Mesenchymal stem cell (in vitro differentiated cells and primary cell): ENCODE results near the gene SRSF2.

Experiments used
- DNase-seq: peaks from one replicate; pipeline ENCODE4 v3.0.0-alpha.2; 2013
- H2AFZ ChIP-seq: one replicate; pipeline ENCODE4 v1.6.1; 2013; ENCODE audit warnings: low read depth, mild to moderate bottlenecking, control low read depth, inconsistent platforms, low read length, moderate library complexity
- H2AK5ac ChIP-seq: 2 replicates; pipeline ENCODE4 v1.6.1; 2013; ENCODE audit warnings: low read length, moderate library complexity, mild to moderate bottlenecking, inconsistent platforms; ENCODE audit not compliant: severe bottlenecking
- H2BK120ac ChIP-seq: one replicate; pipeline ENCODE4 v1.6.1; 2013; ENCODE audit warnings: low read depth, mild to moderate bottlenecking, inconsistent platforms, low read length, moderate library complexity
- H2BK12ac ChIP-seq, 2 experiments: one replicate each; pipeline ENCODE4 v1.6.1; 2013; ENCODE audit warnings: inconsistent platforms in 2 of 2, low read length in 2 of 2, mild to moderate bottlenecking in 2 of 2, moderate library complexity in 2 of 2, control low read depth in 1 of 2
- H2BK15ac ChIP-seq: one replicate; pipeline ENCODE4 v1.6.1; 2013; ENCODE audit warnings: mild to moderate bottlenecking, low read depth, inconsistent platforms; ENCODE audit not compliant: poor library complexity, severe bottlenecking
- H2BK5ac ChIP-seq: 2 replicates; pipeline ENCODE4 v1.6.1; 2013; ENCODE audit warnings: low read depth, mild to moderate bottlenecking, low read length, control low read depth, inconsistent platforms; ENCODE audit not compliant: poor library complexity, severe bottlenecking
- H3K14ac ChIP-seq, 2 experiments: one replicate each; pipeline ENCODE4 v1.6.1; 2013; ENCODE audit warnings: inconsistent platforms in 2 of 2, low read length in 2 of 2, control low read depth in 1 of 2, mild to moderate bottlenecking in 1 of 2, moderate library complexity in 1 of 2
- H3K18ac ChIP-seq, 2 experiments: one replicate each; pipeline ENCODE4 v1.6.1; 2013; ENCODE audit warnings: inconsistent platforms in 2 of 2, low read length in 2 of 2, control low read depth in 1 of 2, low read depth in 1 of 2, mild to moderate bottlenecking in 1 of 2
- H3K23ac ChIP-seq, 2 experiments: one replicate each; pipeline ENCODE4 v1.6.1; 2013; ENCODE audit warnings: inconsistent platforms in 2 of 2, low read length in 2 of 2, mild to moderate bottlenecking in 2 of 2, moderate library complexity in 2 of 2, control low read depth in 1 of 2
- H3K27ac ChIP-seq: 2 replicates; pipeline ENCODE4 v1.5.1; 2013; ENCODE audit warnings: mild to moderate bottlenecking, moderate library complexity, low read length, control low read depth, inconsistent platforms; ENCODE audit not compliant: poor library complexity, severe bottlenecking
- H3K27me3 ChIP-seq, 2 experiments: 2 replicates each; pipeline versions ENCODE4 v1.6.1 to v1.7.0; 2013; ENCODE audit warnings: low read length in 2 of 2, mild to moderate bottlenecking in 2 of 2, moderate library complexity in 2 of 2, control low read depth in 1 of 2, inconsistent platforms in 1 of 2; ENCODE audit not compliant: control insufficient read depth in 1 of 2, insufficient read depth in 1 of 2
- H3K36me3 ChIP-seq, 2 experiments: 2 replicates each; pipeline versions ENCODE4 v1.6.1 to v1.7.0; 2013; ENCODE audit warnings: low read length in 2 of 2, control low read depth in 1 of 2, inconsistent platforms in 1 of 2, low read depth in 1 of 2, mild to moderate bottlenecking in 1 of 2; ENCODE audit not compliant: insufficient read depth in 2 of 2, control insufficient read depth in 1 of 2
- H3K4ac ChIP-seq, 2 experiments: one replicate each; pipeline ENCODE4 v1.6.1; 2013; ENCODE audit warnings: inconsistent platforms in 2 of 2, low read length in 2 of 2, mild to moderate bottlenecking in 2 of 2, moderate library complexity in 2 of 2, control low read depth in 1 of 2, low read depth in 1 of 2
- H3K4me1 ChIP-seq: 2 replicates; pipeline ENCODE4 v1.6.1; 2013; ENCODE audit warnings: low read depth, low read length, control low read depth; ENCODE audit not compliant: control insufficient read depth, insufficient read depth
- H3K4me2 ChIP-seq: 2 replicates; pipeline ENCODE4 v1.6.1; 2013; ENCODE audit warnings: low read length, mild to moderate bottlenecking, inconsistent platforms; ENCODE audit not compliant: poor library complexity, severe bottlenecking
- H3K4me3 ChIP-seq, 2 experiments: 2 replicates each; pipeline versions ENCODE4 v1.5.1 to v1.7.0; 2013; ENCODE audit warnings: low read length in 2 of 2, mild to moderate bottlenecking in 2 of 2, control low read depth in 1 of 2, low read depth in 1 of 2; ENCODE audit not compliant: insufficient read depth in 1 of 2
- H3K79me1 ChIP-seq: replicated peaks from 2 replicates; pipeline ENCODE4 v1.6.1; 2013; ENCODE audit warnings: mild to moderate bottlenecking, control low read depth, low read length, inconsistent platforms; ENCODE audit not compliant: poor library complexity, severe bottlenecking
- H3K9ac ChIP-seq: 2 replicates; pipeline ENCODE4 v1.7.0; 2013; ENCODE audit warnings: mild to moderate bottlenecking, low read length, moderate library complexity
- H3K9me3 ChIP-seq: 2 replicates; pipeline ENCODE4 v1.7.0; 2013; ENCODE audit warnings: mild to moderate bottlenecking, low read length; ENCODE audit not compliant: control insufficient read depth
- H4K8ac ChIP-seq: one replicate; pipeline ENCODE4 v1.6.1; 2013; ENCODE audit warnings: inconsistent platforms, mild to moderate bottlenecking, low read length, moderate library complexity
- H4K91ac ChIP-seq: one replicate; pipeline ENCODE4 v1.6.1; 2013; ENCODE audit warnings: mild to moderate bottlenecking, low read length, inconsistent platforms
- WGBS: methylation state at CpG from one replicate; pipeline ENCODE4 v1.1.7; 2013; ENCODE audit warnings: mixed read lengths; 5-methylcytosine and 5-hydroxymethylcytosine counted together

Gene SRSF2

GRCh38 chr17:76722279-76722678 is 14.9 kb downstream of the SRSF2 start:
- WGBS, result 98% methylated on average over 8 of the region's 8 CpGs
- H3K4me3 ChIP-seq, result no peak overlapping the region
- H3K14ac ChIP-seq, result no peak overlapping the region
- H3K36me3 ChIP-seq, result peaks cover 64 to 74% of the 10 kb centered on the region in 2 experiments
- no peak overlapping the region for H2BK120ac ChIP-seq
- H3K18ac ChIP-seq, result no peak overlapping the region
- H3K23ac ChIP-seq, result no peak overlapping the region
- H3K9ac ChIP-seq, result no peak overlapping the region
- H4K8ac ChIP-seq, result no peak overlapping the region
- no peak overlapping the region for H3K4me2 ChIP-seq
- H3K4me1 ChIP-seq, result peaks cover 12% of the 10 kb centered on the region
- H3K27ac ChIP-seq, result no peak overlapping the region
- no peak overlapping the region for H2AFZ ChIP-seq
- no peak overlapping the region for H3K4ac ChIP-seq
- no peaks in the 10 kb centered on the region for H3K9me3 ChIP-seq
- no peak overlapping the region for H2BK12ac ChIP-seq
- no peaks in the 10 kb centered on the region for H3K27me3 ChIP-seq
- H3K79me1 ChIP-seq, result peaks cover 31% of the 10 kb centered on the region
- H2BK15ac ChIP-seq, result no peak overlapping the region
- no peak overlapping the region for H4K91ac ChIP-seq
- no peak for DNase-seq
- H2BK5ac ChIP-seq, result no peak overlapping the region
- H2AK5ac ChIP-seq, result no peak overlapping the region

- no peak for DNase-seq
- H3K18ac ChIP-seq, result no peak overlapping the region
Observed at GRCh38 chr17:76721463-76721862, 15.7 kb downstream of the SRSF2 start.

DNA sequence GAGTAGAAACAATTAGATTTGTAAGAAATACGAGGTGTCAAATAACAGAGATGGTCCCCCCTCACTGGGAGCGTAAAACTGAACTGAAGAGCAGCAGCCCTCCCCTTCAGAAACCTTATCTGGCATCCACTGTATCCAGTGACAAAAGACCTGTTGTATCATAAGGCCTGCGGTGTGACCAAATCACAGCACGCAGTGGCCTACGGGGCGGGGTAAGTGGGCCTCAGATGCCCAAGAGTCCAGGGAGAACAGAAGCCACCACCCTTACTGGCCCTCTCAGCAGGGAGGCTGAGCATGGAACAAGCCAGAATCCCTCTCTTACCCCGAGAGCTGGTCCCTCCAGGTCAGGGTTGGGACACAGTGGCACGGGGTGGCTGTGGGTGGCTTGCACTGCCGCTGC is 16.2 kb downstream of the SRSF2 start:
- no peak for DNase-seq
- Histone ChIP-seq H4K91ac (no peak overlapping the region), H2BK15ac (no peak overlapping the region), H3K9ac (no peak overlapping the region), H3K18ac (no peak overlapping the region), H2AFZ (no peak overlapping the region), H2AK5ac (no peak overlapping the region), H4K8ac (no peak overlapping the region), H3K79me1 (peaks cover 31% of the 10 kb centered on the region), H3K4me2 (no peak overlapping the region), H3K9me3 (no peaks in the 10 kb centered on the region), H3K4ac (no peak overlapping the region), H2BK120ac (no peak overlapping the region), H2BK5ac (no peak overlapping the region), H3K27ac (no peak overlapping the region), H3K27me3 (no peaks in the 10 kb centered on the region), H3K36me3 (peaks cover 64 to 79% of the 10 kb centered on the region in 2 experiments), H2BK12ac (no peak overlapping the region), H3K4me3 (no peak overlapping the region), H3K4me1 (peaks cover 15% of the 10 kb centered on the region), H3K14ac (no peak overlapping the region), H3K23ac (no peak overlapping the region)
- 96% methylated on average over 9 of the region's 9 CpGs for WGBS

More at GRCh38 chr17:76721463-76721862, 15.7 kb downstream of the SRSF2 start:
- peaks cover 31% of the 10 kb centered on the region for H3K79me1 ChIP-seq
- H2BK12ac ChIP-seq, result no peak overlapping the region
- peaks cover 64 to 79% of the 10 kb centered on the region in 2 experiments for H3K36me3 ChIP-seq
- WGBS, result 95% methylated on average over 10 of the region's 10 CpGs
- H2BK5ac ChIP-seq, result no peak overlapping the region
- H2AFZ ChIP-seq, result no peak overlapping the region
- H3K23ac ChIP-seq, result no peak overlapping the region
- no peak overlapping the region for H2BK120ac ChIP-seq
- H3K4ac ChIP-seq, result no peak overlapping the region
- H3K9me3 ChIP-seq, result no peaks in the 10 kb centered on the region
- no peak overlapping the region for H3K27ac ChIP-seq
- no peak overlapping the region for H4K91ac ChIP-seq
- H2AK5ac ChIP-seq, result no peak overlapping the region
- H3K4me2 ChIP-seq, result no peak overlapping the region
- H4K8ac ChIP-seq, result no peak overlapping the region
- no peak overlapping the region for H3K14ac ChIP-seq
- no peak overlapping the region for H3K4me3 ChIP-seq
- H3K9ac ChIP-seq, result no peak overlapping the region
- H3K4me1 ChIP-seq, result peaks cover 14% of the 10 kb centered on the region
- no peak overlapping the region for H2BK15ac ChIP-seq
- no peaks in the 10 kb centered on the region for H3K27me3 ChIP-seq

- no peak overlapping the region for H2BK15ac ChIP-seq
Observed at GRCh38 chr17:76720211-76720610, 16.9 kb downstream of the SRSF2 start.

More at GRCh38 chr17:76720211-76720610, 16.9 kb downstream of the SRSF2 start:
- Histone ChIP-seq H2AK5ac (no peak overlapping the region), H3K27me3 (no peaks in the 10 kb centered on the region), H2BK5ac (no peak overlapping the region), H3K4me1 (peaks cover 16% of the 10 kb centered on the region), H3K27ac (no peak overlapping the region), H3K9me3 (no peaks in the 10 kb centered on the region), H2BK120ac (no peak overlapping the region), H3K14ac (no peak overlapping the region), H4K91ac (no peak overlapping the region), H3K36me3 (peaks cover 68 to 85% of the 10 kb centered on the region in 2 experiments), H3K4ac (no peak overlapping the region), H2AFZ (no peak overlapping the region), H2BK12ac (no peak overlapping the region), H3K9ac (no peak overlapping the region), H3K18ac (no peak overlapping the region), H4K8ac (no peak overlapping the region), H3K79me1 (peaks cover 32% of the 10 kb centered on the region), H3K23ac (no peak overlapping the region), H3K4me3 (no peak overlapping the region), H3K4me2 (no peak overlapping the region)
- 97% methylated on average over 9 of the region's 9 CpGs for whole genome bisulfite sequencing
- DNase-seq, result no peak
